GM19397 (cell line): ENCODE data around the gene AIP.
"Not testable (repeated sequence)": the region's sequence is repeated elsewhere in the genome, so short reads cannot be mapped to it uniquely, and the experiment has no call there.

Experiments used
- ATAC-seq: cut with Tn5 transposase; IDR thresholded peaks from one replicate; pipeline ENCODE4 v1.9.1; 2021; ENCODE audit warnings: mild to moderate bottlenecking, moderate library complexity; ENCODE audit not compliant: unreplicated experiment

Gene AIP

DNA sequence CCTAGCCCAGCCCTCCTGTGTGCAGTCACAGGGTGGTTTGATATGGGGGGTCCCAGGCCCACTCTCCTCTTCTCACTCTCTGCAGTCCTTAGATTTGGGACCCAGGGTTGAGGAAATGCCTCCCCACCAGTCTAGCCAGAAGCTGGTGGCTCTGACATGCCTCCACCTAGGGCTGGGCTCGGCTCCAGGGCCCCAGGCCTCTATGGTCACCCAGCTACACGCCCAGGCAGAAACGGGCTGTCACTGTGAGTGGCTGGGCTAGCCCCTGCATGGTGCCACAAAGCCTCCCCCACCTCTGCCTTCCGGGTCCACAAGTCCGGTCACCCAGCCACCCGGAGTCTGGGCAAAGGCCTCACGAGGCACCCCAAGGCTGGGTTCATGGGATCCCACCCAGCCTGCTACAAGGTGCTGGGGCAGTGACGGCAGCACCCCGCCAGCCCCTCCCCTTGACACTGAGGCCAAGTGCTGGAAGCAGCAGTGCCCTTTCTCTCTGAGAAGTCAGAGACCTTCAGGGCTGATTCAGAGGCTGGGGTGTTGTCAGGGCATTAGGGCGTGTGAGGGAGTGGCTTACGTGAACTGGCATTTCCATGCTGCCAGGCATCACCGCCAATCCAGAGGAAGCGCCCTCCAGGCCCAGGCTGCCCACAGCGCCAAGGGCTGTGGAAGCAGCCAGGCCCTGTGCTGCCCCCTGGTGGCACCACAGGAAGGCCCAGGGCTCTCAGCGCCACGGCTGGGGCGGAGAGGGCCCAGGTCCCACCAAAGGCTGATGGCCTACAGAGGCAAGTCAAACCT, 23.0 kb downstream of the AIP start:
- ATAC-seq = no peak

DNA sequence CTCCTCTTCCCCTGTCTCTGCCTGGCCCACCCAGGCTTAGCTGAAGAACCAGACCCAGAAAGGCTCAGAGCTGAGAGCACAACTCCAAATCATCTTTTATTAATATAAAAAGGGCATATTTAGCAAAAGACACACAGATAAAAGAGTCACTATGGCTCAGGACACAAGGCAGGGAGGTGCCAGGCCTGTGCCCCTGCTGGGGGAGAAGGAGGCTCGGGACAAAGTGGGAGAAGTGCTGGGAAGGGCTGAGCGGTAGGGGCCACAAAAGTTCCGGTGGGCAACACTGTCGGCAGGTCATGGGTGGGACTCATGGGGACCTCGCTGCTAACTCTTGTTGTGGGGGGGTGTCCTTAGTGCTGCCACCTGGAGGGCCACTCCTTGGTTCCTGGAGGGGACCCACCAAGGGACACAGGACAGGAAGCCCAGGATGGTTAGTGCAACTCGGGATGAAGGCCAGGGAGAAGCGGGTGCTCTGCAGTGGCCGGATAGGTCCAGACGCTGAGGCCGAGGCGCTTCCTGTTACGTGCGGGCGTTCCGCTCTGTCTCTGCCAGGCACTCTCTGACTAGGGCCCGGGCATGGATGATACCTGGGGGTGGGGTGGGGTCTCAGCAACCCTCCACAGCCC, 23.7 kb downstream of the AIP start:
- no peak for ATAC-seq

DNA sequence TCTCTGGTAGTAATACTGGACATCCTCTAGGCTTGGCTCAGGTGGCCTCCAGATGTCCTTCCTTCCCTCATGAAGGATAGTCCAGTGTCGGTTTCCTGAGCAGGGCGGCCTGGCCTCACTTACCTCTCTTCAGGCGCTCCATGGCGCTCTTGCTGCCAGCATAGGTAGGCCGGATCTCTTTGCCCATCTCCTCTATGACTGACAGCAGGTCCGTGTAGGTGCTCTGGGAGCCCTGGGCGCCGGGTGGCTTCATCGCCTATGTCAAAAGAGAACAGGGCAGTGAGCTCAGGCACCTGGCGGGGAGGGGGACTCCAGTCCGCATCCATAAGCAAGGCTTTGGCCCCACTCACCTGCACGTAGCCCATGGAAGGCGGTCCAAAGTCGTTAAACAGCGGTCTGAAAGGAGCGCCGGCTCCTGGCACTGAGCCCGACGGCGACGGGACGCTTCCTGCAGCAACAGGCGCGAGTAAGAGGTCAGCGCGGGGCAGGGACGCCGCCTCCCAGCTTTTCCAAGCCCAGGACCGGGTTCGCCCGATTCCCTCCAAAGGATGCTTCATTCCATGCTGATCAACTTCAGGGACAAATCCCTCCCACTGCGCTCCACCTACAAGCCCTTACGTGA, 24.5 kb downstream of the AIP start:
- ATAC-seq = no peak

- ATAC-seq = peak; percentile 75
Measured at GRCh38 chr11:67507864-67508485, 25.1 kb downstream of the AIP start, which contains the start of gene CDK2AP2. CDK2AP2 (minus strand) TSS chr11:67508162; CDS start chr11:67508082, 80 bp downstream.

- ATAC-seq = peak; percentile 41
Measured at GRCh38 chr11:67508486-67509121, 25.8 kb downstream of the AIP start.

DNA sequence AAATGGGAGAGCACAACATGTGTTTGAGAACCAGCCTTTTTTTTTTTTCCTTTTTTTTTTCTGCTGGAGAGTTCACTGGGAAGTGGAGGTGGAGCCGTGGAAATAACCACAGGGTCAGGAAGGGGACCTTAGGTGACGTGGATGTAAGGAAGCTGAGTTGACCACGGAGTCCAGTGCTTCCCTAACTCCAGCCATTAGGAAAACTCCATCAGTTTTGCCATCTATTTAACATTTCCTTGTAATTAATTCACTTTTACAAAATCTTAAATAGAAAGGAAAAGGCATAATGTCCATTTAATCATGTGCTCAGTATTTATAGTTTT, 27.2 kb downstream of the AIP start:
- no peak for ATAC-seq

DNA sequence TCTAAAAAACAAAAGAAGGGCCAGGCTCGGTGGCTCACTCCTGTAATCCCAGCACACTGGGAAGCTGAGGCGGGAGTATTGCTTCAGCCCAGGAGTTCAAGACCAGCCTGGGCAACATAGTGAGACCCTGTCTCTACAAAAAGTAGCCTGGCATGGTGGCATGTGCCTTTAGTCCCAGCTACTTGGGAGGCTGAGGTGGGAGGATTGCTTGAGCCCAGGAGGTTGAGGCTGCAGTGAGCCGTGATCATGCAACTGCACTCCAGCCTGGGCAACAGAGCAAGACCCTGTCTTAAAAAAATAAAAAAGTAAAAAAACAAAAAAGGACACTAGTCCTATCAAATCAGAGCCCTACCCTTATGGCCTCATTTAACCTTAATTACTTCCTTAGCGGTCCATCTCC, 28.7 kb downstream of the AIP start:
- ATAC-seq = not testable (repeated sequence)

- no peak for ATAC-seq
Measured at GRCh38 chr11:67514116-67514515, 31.3 kb downstream of the AIP start.

DNA sequence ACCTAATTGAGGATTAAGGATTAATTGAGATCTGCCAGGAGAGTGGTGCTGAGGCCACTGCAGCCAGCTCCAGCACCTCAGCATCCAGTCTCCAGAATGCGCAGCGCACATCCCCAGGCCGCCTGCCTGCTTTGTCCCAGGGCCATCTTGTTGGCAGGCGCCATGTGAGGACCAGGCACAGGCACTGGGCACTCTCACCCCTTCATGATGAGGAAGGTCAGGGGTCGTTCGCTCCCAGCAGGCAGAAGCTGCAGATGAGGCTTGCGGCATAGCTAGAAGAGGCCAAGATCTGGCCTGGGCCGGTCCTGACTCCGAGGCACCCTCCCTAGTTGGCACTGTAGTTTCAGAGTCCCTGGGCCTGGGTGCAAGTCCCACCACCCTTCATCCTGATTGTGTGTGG, 34.0 kb downstream of the AIP start:
- no peak for ATAC-seq

DNA sequence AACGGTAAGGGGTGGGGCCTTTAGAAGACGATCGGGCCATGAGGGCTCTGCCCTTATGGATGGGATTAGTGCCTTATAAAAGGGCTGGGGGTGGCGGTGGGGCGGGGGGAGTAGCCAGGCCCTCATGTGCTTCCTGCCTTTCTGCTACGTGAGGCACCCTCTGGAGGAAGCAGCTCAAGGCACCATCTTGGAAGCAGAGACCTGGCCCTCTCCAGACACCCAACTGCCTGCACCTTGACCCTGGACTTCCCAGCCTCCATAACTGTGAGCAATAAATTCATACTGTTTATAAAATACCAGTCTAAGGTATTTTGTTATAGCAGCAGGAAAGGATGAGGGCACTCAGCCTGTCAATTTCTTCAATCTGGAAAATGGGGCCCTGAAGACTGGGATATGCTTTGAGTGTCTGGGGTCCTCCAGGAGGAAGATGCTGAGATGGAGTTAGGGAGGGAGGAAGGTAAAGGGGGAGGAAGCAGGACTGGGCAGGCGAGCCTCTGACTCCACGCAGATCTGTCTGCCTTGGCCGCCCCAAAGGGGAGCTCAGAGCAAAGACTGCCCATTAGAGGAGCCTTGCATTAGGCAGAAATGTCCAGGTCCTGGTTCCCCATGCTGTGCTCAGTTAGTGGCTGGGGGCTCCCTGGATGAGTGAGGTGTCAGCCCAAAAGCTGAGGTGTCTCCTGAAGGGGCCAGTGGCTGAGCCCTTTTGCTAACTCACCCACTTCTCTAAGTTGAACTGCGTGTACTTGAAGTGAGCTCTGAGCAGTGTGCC, 35.1 kb downstream of the AIP start:
- ATAC-seq = no peak

DNA sequence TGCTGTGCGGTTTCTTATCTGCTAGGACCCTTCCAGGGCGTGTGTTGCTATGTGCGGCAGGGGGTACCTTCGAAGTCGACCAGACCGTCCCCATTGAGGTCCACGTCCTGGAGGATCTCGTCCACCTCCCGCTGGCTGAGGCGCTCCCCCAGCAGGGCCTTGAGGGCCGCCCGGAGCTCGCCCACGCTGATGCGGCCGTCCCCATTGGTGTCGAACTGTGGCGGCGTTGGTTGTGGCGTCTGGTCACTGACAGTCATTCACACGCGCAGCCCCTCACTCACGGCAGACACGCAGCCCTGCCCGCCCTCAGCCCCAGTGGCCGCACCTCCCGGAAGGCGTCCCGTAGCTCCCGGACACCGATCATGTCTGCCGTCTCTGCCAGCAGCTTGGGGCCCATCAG, 36.9 kb downstream of the AIP start:
- ATAC-seq = no peak

DNA sequence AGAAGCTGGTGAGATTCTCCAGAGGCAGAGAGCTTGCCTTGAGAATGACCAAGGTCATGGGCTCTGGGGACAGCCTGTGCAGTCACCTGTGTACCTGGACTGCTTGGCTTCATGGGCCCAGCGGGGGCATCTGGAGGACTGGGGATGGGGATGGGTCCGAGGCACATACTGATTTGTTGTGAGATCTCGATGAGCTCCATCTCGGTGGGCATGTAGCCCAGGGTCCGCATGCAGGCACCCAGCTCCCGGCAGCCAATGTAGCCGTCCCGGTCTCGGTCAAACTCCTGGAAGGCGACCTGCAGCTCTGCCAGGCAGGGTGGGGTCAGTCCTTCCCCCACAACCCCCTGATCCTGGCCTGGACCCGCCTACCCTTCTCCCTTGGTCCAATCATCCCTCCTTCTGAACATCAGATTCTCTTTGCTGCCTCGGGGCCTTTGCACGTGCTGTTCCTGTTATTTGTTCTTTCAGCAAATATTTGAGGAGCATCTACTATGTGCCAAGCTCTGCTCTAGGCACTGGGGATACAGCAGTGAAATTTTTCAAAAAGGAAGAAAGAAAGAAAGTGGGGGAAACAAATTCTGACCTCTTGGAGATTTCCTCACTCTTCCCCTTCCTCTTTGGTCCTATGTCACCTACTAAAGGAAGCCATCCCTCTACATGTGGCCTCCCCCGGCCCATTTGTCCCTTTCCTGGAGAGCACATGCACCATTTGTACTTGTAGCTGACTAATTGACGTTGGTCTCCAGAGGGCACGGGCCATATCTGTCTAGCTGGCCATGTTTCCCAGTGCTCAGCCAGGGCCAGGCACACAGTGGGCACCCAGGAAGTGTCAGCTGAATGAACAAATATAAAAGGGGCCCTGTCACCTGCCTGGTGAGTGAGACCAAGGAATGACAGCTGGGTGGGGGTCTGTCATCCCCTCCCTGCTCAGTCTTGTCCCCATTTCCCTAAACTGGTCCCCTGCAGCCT, 38.3 kb downstream of the AIP start:
- ATAC-seq = no peak

- no peak for ATAC-seq
Measured at GRCh38 chr11:67521924-67522323, 39.1 kb downstream of the AIP start.

DNA sequence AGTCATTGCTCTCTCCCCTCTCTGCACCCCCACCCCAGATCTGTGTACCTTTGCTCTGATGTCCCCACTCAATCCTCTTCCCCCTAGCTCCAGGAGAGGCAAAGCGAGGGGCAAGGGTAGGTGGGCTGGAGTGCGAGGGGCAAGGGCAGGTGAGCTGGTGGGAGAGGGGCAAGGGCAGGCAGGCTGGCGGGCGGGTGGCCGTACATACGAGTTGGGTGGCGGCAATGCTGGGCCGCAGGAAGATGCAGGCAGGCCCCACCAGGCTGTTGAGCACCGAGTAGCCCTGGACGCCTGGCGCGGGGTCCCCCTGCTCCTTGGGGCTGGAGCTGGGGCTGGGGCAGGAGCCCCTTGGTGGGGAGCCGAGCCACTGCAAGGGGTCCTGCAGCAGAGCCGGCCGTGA, 39.5 kb downstream of the AIP start:
- ATAC-seq = no peak

GRCh38 chr11:67522844-67523555, 40.2 kb downstream of the AIP start, which contains the start of gene CABP2:
CABP2 (minus strand) TSS chr11:67523446; CDS start chr11:67523326, 120 bp downstream.
- ATAC-seq = no peak

- no peak for ATAC-seq
Measured at GRCh38 chr11:67523556-67524479, 41.0 kb downstream of the AIP start.

- no peak for ATAC-seq
Measured at GRCh38 chr11:67524480-67524808, 41.6 kb downstream of the AIP start.
